ENCODE results near the gene SAE1.

DNA sequence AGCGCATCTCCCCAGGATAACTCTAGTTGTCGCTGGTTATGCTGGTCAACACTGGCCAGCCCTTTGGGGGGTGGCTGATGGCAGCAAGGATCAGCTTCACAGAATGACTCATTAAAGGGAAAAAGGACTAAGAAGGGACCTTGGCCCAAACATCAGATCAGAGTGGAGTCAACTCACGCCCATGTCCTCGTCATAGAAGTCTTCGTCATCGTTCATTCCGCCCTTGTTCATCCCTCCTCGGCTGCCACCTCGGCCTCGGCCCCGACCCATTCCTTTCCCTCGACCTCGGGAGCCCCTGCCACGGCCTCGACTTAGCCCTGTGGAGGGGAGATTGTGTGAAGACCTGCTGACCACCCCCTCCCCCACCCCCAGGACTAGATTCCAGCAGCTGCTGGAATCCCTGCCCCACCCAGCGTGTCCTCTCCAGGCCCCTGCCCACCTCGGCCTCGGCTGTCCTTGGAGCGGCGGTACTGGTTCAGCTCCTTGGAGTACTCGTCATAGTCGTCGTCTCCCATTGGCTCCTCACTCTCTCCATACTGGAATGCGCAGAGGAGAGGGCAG, 45.7 kb upstream of the SAE1 start:
- TF ChIP-seq, protein P1, sequence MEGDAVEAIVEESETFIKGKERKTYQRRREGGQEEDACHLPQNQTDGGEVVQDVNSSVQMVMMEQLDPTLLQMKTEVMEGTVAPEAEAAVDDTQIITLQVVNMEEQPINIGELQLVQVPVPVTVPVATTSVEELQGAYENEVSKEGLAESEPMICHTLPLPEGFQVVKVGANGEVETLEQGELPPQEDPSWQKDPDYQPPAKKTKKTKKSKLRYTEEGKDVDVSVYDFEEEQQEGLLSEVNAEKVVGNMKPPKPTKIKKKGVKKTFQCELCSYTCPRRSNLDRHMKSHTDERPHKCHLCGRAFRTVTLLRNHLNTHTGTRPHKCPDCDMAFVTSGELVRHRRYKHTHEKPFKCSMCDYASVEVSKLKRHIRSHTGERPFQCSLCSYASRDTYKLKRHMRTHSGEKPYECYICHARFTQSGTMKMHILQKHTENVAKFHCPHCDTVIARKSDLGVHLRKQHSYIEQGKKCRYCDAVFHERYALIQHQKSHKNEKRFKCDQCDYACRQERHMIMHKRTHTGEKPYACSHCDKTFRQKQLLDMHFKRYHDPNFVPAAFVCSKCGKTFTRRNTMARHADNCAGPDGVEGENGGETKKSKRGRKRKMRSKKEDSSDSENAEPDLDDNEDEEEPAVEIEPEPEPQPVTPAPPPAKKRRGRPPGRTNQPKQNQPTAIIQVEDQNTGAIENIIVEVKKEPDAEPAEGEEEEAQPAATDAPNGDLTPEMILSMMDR (IDR thresholded peaks at IDR 0.05) = no peak
- TF ChIP-seq POLR2AphosphoS5 (IDR thresholded peaks at IDR 0.05) = no peak
